ENCODE measurements around the gene TERB1.
"Not testable (repeated sequence)": the region's sequence is repeated elsewhere in the genome, so short reads cannot be mapped to it uniquely, and the experiment has no call there.

Gene TERB1

DNA sequence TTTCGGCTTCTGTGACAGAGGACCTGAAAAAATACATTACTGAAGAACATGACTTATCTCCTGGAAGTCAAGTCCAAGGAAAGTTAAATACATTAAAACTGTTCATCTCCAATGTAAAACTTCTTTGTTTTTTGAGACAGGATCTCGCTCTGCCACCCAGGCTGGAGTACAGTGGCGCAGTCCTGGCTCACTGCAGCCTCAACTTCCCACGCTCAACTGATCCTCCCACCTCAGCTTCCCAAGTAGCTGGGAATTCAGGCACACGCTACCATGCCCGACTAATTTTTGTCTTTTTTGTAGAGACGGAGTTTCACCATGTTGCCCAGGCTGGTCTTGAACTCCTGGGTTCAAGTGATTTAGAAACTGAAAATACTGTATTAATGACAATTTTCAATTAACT is 9.7 kb upstream of the TERB1 start:
- Histone ChIP-seq H3K4me3 (ENCODE audit: low read depth in 1 of 2, low read length in 2 of 2) (no peak overlapping the region), H3K27me3 (ENCODE audit: low read depth, low read length) (no peaks in the 10 kb centered on the region), H3K36me3 (ENCODE audit: control insufficient read depth in 1 of 2, insufficient read depth in 2 of 2, low read length in 2 of 2) (peaks cover 48 to 87% of the 10 kb centered on the region in 2 donors)

DNA sequence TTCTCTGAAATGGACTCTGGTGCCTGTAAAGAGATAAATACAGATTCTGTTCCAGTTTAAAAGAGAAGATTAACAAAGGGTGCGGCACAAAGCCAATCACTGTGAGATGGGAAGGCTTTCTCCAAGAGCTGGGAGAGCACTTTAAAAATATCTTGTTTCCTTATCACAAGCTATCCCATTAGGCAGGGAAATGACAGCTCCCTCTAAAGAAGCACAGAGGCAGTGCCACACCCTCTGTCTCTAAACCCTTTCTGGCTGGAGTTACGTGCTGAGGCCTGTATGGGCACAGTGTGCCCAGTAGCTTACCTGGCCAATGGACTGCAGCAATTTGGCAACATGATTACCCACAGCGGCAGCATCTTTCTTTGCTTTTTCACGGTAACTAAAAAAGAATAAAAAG is 9.0 kb upstream of the TERB1 start:
- H3K9me3 ChIP-seq (ENCODE audit: control insufficient read depth in 1 of 2, low read length in 2 of 2): no peaks in the 10 kb centered on the region
- no peaks in the 10 kb centered on the region for H3K27me3 ChIP-seq (ENCODE audit: low read depth, low read length)
- no peaks in the 10 kb centered on the region for H3K4me1 ChIP-seq (ENCODE audit: control insufficient read depth in 1 of 2, insufficient read depth in 2 of 2, low read length in 2 of 2)
- peaks cover 53 to 87% of the 10 kb centered on the region in 2 donors for H3K36me3 ChIP-seq (ENCODE audit: control insufficient read depth in 1 of 2, insufficient read depth in 2 of 2, low read length in 2 of 2)
- H3K27ac ChIP-seq (ENCODE audit: low read length): no peak overlapping the region
- H3K4me3 ChIP-seq (ENCODE audit: low read depth in 1 of 2, low read length in 2 of 2): no peak overlapping the region

More for the DNA sequence above, 9.7 kb upstream of the TERB1 start:
- Histone ChIP-seq H3K4me1 (ENCODE audit: control insufficient read depth in 1 of 2, insufficient read depth in 2 of 2, low read length in 2 of 2) (no peaks in the 10 kb centered on the region), H3K27ac (ENCODE audit: low read length) (no peak overlapping the region), H3K9me3 (ENCODE audit: control insufficient read depth in 1 of 2, low read length in 2 of 2) (no peaks in the 10 kb centered on the region)

DNA sequence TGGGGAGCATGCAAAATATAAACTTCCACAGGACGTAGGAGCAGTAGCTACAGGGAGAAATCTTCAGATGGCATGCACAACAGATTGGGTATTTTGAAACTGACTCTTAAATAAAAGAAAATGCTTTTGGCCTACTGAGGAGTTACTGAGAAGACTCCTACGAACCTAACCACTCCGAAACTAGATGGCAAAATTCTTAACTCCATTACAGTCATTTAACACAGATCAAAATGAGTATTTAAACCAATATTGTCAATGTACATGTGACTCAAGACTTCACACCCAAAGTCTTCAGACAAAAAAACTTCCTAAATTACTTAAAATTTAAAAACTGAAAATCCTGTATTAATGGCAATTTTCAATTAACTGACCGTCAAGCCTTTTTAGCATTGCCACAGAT is 8.4 kb upstream of the TERB1 start:
- no peak overlapping the region for H3K27ac ChIP-seq (ENCODE audit: low read length)
- no peaks in the 10 kb centered on the region for H3K9me3 ChIP-seq (ENCODE audit: control insufficient read depth in 1 of 2, low read length in 2 of 2)
- H3K27me3 ChIP-seq (ENCODE audit: low read depth, low read length): no peaks in the 10 kb centered on the region
- peaks cover 55 to 87% of the 10 kb centered on the region in 2 donors for H3K36me3 ChIP-seq (ENCODE audit: control insufficient read depth in 1 of 2, insufficient read depth in 2 of 2, low read length in 2 of 2)
- H3K4me3 ChIP-seq (ENCODE audit: low read depth in 1 of 2, low read length in 2 of 2): no peak overlapping the region
- H3K4me1 ChIP-seq (ENCODE audit: control insufficient read depth in 1 of 2, insufficient read depth in 2 of 2, low read length in 2 of 2): no peaks in the 10 kb centered on the region

DNA sequence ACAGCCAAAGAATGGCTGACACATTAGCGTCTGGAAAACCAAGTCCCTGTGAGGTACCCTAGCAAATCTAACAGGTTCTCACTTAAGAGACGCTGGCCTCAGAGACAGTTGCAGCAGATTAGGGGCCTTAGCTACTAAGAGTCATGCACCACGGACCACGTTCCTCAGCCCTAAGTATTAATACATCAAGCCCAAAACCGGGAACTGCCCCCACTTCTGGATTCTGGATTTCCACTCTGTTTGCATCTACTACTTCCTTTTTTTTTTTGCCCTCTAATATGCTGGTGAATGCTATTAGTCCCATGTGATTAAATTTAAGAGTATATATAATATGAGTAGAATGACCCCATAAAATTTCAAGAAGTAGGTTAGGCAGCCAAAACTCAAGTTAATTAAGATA is 775 bp upstream of the TERB1 start:
- no peak overlapping the region for H3K4me3 ChIP-seq (ENCODE audit: low read depth in 1 of 2, low read length in 2 of 2)
- no peaks in the 10 kb centered on the region for H3K9me3 ChIP-seq (ENCODE audit: control insufficient read depth in 1 of 2, low read length in 2 of 2)
- H3K27me3 ChIP-seq (ENCODE audit: low read depth, low read length): no peaks in the 10 kb centered on the region
- no peak overlapping the region for H3K27ac ChIP-seq (ENCODE audit: low read length)
- no peaks in the 10 kb centered on the region for H3K4me1 ChIP-seq (ENCODE audit: control insufficient read depth in 1 of 2, insufficient read depth in 2 of 2, low read length in 2 of 2)
- peaks cover 26 to 40% of the 10 kb centered on the region in 2 donors for H3K36me3 ChIP-seq (ENCODE audit: control insufficient read depth in 1 of 2, insufficient read depth in 2 of 2, low read length in 2 of 2)

DNA sequence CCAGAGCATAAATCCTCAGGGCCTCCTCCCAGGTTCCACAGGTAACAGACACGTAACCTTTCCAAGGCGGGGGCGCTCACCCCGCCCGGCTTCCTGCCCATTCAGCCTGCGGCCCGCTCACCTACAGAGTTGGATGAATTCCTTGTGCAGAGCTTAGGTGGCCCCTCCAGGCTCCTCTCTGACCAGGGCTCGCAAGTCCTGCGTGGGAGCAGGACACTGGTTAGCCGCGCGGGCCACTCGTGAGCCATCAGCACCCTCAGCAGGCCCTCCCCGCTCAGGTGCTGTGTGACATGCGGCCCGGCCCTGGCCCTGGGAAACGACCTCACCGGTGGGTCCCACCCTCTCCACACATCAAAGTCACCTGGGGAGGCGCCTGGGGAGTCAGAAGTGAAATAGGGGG is 528 bp downstream of the TERB1 start:
- no peak overlapping the region for H3K4me3 ChIP-seq (ENCODE audit: low read depth in 1 of 2, low read length in 2 of 2)
- no peak overlapping the region for H3K27ac ChIP-seq (ENCODE audit: low read length)
- peaks cover 25 to 28% of the 10 kb centered on the region in 2 donors for H3K36me3 ChIP-seq (ENCODE audit: control insufficient read depth in 1 of 2, insufficient read depth in 2 of 2, low read length in 2 of 2)
- H3K27me3 ChIP-seq (ENCODE audit: low read depth, low read length): no peaks in the 10 kb centered on the region
- H3K9me3 ChIP-seq (ENCODE audit: control insufficient read depth in 1 of 2, low read length in 2 of 2): no peaks in the 10 kb centered on the region
- no peaks in the 10 kb centered on the region for H3K4me1 ChIP-seq (ENCODE audit: control insufficient read depth in 1 of 2, insufficient read depth in 2 of 2, low read length in 2 of 2)

DNA sequence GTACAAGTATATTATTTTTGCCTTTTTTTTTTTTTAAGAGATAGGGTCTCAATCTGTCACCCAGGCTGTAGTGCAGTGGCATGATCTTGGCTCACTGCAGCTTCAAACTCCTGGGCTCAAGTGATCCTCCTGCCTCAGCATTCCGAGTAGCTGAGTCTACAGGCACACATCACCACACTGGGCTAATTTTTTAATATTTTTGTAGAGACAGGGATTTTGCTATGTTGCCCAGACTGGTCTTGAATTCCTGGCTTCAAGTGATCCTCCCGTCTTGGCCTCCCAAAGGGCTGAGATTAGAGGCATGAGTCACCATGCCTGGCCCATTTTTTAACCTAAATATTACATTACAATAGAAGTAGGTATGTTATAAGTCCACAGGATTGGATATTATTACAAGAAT is 3.2 kb downstream of the TERB1 start:
- Histone ChIP-seq H3K4me1 (ENCODE audit: control insufficient read depth in 1 of 2, insufficient read depth in 2 of 2, low read length in 2 of 2) (no peaks in the 10 kb centered on the region), H3K27ac (ENCODE audit: low read length) (no peak overlapping the region), H3K4me3 (ENCODE audit: low read depth in 1 of 2, low read length in 2 of 2) (no peak overlapping the region), H3K9me3 (ENCODE audit: control insufficient read depth in 1 of 2, low read length in 2 of 2) (no peaks in the 10 kb centered on the region), H3K27me3 (ENCODE audit: low read depth, low read length) (no peaks in the 10 kb centered on the region), H3K36me3 (ENCODE audit: control insufficient read depth in 1 of 2, insufficient read depth in 2 of 2, low read length in 2 of 2) (peaks cover under 1 to 6% of the 10 kb centered on the region in 2 donors)

DNA sequence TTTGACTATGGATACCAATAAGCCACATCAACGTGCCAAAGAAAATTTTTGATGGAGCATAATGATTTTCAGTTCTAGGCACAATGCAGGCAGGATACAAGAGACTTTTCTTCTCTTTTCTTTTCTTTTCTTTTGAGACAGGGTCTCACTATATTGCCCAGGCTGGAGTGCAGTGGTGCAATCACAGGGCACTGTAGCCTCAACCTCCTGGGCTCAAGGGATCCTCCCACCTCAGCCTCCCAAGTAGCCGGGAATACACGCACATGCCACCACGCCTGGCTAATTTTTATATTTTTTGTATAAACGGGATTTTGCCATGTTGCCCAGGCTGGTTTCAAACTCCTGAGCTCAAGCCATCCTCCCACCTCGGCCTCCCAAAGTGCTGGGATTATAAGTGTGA is 7.4 kb downstream of the TERB1 start:
- H3K4me1 ChIP-seq (ENCODE audit: control insufficient read depth in 1 of 2, insufficient read depth in 2 of 2, low read length in 2 of 2); H3K27me3 ChIP-seq (ENCODE audit: low read depth, low read length); H3K9me3 ChIP-seq (ENCODE audit: control insufficient read depth in 1 of 2, low read length in 2 of 2); H3K36me3 ChIP-seq (ENCODE audit: control insufficient read depth in 1 of 2, insufficient read depth in 2 of 2, low read length in 2 of 2); H3K27ac ChIP-seq (ENCODE audit: low read length); H3K4me3 ChIP-seq (ENCODE audit: low read depth in 1 of 2, low read length in 2 of 2): not testable (repeated sequence)

DNA sequence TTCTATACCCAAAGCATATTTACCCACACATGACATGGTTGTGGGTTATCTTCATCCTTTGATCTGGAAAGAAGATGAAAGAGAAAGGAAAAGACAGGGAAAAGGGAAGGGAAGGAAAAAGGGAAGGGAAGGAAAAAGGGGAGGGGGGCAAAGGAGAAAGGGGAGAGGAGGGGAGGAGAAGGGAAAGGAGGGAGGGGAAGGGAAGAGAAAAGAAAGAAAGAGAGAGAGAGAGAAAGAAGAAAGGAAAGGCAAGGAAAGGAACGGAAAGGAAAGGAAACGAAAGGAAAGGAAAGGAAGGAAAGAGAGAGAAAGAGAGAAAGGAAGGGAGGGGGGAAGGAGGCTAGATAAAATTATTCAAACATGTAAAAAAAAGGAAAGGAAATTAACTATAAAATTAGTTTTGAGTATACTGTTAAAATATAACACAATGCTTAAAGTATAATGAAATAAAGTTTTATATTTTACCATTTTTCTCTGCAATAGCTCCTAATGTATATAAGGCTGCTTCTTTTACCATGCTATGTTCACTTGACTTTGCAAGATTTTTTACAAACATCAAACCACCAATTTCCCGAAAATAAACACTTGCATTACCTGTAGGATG is 11.2 kb downstream of the TERB1 start:
- Histone ChIP-seq H3K27ac (ENCODE audit: low read length) (no peak overlapping the region), H3K4me1 (ENCODE audit: control insufficient read depth in 1 of 2, insufficient read depth in 2 of 2, low read length in 2 of 2) (no peaks in the 10 kb centered on the region), H3K9me3 (ENCODE audit: control insufficient read depth in 1 of 2, low read length in 2 of 2) (no peaks in the 10 kb centered on the region), H3K4me3 (ENCODE audit: low read depth in 1 of 2, low read length in 2 of 2) (no peak overlapping the region), H3K27me3 (ENCODE audit: low read depth, low read length) (no peaks in the 10 kb centered on the region), H3K36me3 (ENCODE audit: control insufficient read depth in 1 of 2, insufficient read depth in 2 of 2, low read length in 2 of 2) (no peaks in the 10 kb centered on the region)

DNA sequence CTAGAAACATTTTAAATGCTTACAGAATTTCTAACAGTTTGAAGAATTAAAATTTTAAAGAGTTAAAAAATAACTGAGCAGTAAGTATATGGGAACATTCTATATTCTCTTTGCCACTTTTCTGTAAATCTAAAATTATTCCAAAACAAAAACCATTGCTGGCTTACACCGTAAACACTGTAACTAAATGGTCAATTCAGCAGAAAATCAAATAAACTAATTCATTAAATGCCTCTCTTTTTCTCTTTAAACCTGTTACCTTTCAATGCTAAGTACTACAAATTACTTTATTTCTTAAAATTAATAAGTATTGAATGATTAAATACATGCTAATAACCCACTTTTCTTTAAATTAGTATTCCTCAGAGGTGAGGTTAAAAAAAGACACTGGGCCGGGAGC is 14.0 kb downstream of the TERB1 start:
- Histone ChIP-seq H3K27ac (ENCODE audit: low read length) (no peak overlapping the region), H3K36me3 (ENCODE audit: control insufficient read depth in 1 of 2, insufficient read depth in 2 of 2, low read length in 2 of 2) (no peaks in the 10 kb centered on the region), H3K4me3 (ENCODE audit: low read depth in 1 of 2, low read length in 2 of 2) (no peak overlapping the region), H3K27me3 (ENCODE audit: low read depth, low read length) (no peaks in the 10 kb centered on the region), H3K9me3 (ENCODE audit: control insufficient read depth in 1 of 2, low read length in 2 of 2) (no peaks in the 10 kb centered on the region), H3K4me1 (ENCODE audit: control insufficient read depth in 1 of 2, insufficient read depth in 2 of 2, low read length in 2 of 2) (no peaks in the 10 kb centered on the region)

DNA sequence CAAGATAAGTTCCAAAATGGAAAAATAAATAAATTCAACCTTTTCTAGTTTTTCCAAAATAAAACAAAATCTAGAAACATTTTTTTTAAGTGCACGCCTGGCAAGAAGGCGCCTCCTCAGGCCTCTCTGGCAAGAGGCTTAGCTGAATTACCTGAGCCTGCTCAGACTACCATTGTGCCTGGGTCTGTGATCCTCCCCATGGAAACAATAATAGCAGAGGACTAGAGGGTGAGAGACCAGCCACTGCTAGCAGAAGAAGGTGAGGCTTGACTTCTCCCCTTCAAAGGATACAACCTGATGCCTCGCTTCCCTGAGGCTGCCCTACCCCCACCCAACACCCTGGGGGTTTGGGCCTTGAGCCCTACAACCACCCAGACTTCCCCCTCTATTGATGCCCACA is 14.8 kb downstream of the TERB1 start:
- no peaks in the 10 kb centered on the region for H3K4me1 ChIP-seq (ENCODE audit: control insufficient read depth in 1 of 2, insufficient read depth in 2 of 2, low read length in 2 of 2)
- H3K27me3 ChIP-seq (ENCODE audit: low read depth, low read length): no peaks in the 10 kb centered on the region
- H3K9me3 ChIP-seq (ENCODE audit: control insufficient read depth in 1 of 2, low read length in 2 of 2): no peaks in the 10 kb centered on the region
- no peak overlapping the region for H3K4me3 ChIP-seq (ENCODE audit: low read depth in 1 of 2, low read length in 2 of 2)
- no peak overlapping the region for H3K27ac ChIP-seq (ENCODE audit: low read length)
- H3K36me3 ChIP-seq (ENCODE audit: control insufficient read depth in 1 of 2, insufficient read depth in 2 of 2, low read length in 2 of 2): no peaks in the 10 kb centered on the region

DNA sequence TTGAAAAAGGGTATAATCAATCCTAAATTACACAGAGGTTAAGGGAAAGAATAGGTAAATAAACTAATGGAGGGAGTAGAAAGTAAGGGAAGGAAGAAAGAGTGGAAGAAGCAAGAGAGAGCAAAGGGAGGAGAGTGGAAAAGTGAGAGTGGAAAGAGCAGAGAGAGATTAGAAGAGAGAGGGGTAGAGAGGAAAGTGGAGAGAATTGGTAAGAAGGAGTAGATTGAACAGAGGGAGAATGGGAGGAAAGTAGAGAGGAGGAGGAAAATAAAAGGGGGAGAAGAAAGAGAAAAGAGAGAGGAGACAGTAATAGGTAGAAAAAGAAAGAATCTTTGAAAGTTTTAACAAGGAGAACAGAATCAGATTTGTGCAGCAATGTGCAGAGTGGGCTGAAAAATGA is 24.9 kb downstream of the TERB1 start:
- Histone ChIP-seq H3K27me3 (ENCODE audit: low read depth, low read length) (no peaks in the 10 kb centered on the region), H3K36me3 (ENCODE audit: control insufficient read depth in 1 of 2, insufficient read depth in 2 of 2, low read length in 2 of 2) (no peaks in the 10 kb centered on the region), H3K9me3 (ENCODE audit: control insufficient read depth in 1 of 2, low read length in 2 of 2) (no peaks in the 10 kb centered on the region), H3K4me3 (ENCODE audit: low read depth in 1 of 2, low read length in 2 of 2) (no peak overlapping the region), H3K27ac (ENCODE audit: low read length) (no peak overlapping the region), H3K4me1 (ENCODE audit: control insufficient read depth in 1 of 2, insufficient read depth in 2 of 2, low read length in 2 of 2) (no peaks in the 10 kb centered on the region)

DNA sequence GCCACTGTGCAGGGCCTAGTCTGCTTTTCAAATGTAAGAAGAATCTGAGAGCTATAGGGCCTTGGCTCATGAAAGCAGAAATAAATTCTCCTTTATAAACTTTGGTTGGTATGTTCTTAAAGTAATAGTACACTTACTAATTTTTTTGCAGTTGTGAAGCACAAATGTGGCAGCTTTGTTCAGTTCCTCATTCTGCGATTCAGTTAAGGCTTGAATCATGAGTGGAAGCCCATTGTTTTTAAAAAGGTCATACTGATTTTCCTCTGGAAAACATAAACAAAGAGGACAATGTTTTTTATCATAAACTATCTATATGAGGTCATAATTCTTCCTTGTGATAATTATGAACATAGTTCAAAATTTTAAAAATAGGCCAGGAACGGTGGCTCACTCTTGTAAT is 26.4 kb downstream of the TERB1 start:
- Histone ChIP-seq H3K9me3 (ENCODE audit: control insufficient read depth in 1 of 2, low read length in 2 of 2) (no peaks in the 10 kb centered on the region), H3K27me3 (ENCODE audit: low read depth, low read length) (no peaks in the 10 kb centered on the region)

More for the DNA sequence above, 26.4 kb downstream of the TERB1 start:
- H3K36me3 ChIP-seq (ENCODE audit: control insufficient read depth in 1 of 2, insufficient read depth in 2 of 2, low read length in 2 of 2): no peaks in the 10 kb centered on the region
- H3K4me3 ChIP-seq (ENCODE audit: low read depth in 1 of 2, low read length in 2 of 2): no peak overlapping the region
- no peak overlapping the region for H3K27ac ChIP-seq (ENCODE audit: low read length)
- H3K4me1 ChIP-seq (ENCODE audit: control insufficient read depth in 1 of 2, insufficient read depth in 2 of 2, low read length in 2 of 2): no peaks in the 10 kb centered on the region

Measured in muscle layer of duodenum (tissue), 2 donors.